Measurements from ENCODE around the gene PRM2.
"Not testable (repeated sequence)": the region's sequence is repeated elsewhere in the genome, so short reads cannot be mapped to it uniquely, and the experiment has no call there.

The PRM2 gene

GRCh38 chr16:11289696-11290095, 13.4 kb upstream of the PRM2 start:
- DNase-seq (ENCODE audit: low read depth): not testable (repeated sequence)

- DNase-seq (ENCODE audit: low read depth): no peak
These were observed 12.9 kb upstream of the PRM2 start for GRCh38 chr16:11289202-11289601.

DNA sequence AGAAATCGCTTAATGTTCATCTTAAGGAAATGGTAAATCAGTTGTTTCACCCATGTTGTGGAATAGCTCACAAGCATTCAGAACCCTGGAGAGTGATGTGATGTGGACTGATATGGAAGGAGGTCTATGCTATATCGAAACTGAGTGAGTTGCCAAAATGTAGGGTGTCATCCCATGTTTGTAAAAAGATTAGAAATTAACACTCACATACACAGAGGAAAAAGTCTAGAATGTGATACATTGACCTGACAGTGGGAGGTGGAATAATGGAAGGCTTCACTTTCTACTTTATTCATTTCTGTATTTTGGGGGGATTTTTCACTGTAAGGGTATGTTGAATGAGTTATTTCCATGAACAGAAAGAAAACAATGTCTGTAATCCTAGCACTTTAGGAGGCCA, 9.6 kb upstream of the PRM2 start:
- DNase-seq (ENCODE audit: low read depth): no peak

- DNase-seq (ENCODE audit: low read depth): no peak
These were observed 7.6 kb upstream of the PRM2 start for GRCh38 chr16:11283820-11284248.

DNA sequence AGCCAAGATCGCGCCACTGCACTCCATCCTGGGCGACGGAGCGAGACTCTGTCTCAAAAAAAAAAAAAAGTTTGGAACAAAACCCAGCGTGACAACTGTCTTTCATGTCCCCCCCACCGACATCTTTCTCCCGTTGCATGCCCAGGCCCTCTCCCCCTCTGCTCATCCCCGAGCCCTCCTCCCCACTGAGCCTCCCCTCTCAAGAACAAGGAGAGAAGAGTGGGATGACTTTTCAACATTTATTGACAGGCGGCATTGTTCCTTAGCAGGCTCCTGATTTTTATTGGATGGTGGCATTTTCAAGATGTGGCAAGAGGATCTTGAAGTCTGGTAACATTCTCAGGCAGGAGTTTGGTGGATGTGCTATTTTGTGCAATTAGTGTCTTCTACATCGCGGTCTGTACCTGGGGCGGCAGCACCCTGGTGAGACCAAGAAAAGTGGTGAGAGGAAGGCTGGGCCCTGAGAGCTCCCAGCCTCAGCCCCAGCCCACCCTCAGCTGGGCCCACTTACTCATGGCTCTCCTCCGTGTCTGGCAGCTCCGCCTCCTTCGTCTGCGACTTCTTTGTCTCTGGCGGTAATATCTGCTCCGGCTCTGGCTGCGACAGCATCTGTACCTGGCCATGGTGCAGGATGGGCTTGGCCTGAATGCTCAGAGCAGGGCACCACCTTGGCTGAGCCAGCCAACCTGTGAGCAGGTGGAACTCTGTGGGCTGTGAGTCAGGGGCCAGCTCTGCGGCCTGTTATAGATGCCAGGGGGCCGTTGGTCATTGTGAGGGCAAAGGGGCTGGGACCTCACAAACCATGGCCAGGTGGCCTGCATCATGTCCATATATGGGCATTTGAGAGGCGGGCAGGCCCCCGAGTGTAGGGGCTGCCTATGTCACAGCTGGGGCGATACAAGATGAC, 4.6 kb upstream of the PRM2 start, which contains the start of gene PRM1:
Gene PRM1 (minus strand): TSS at position 715 of the 907 bp plus-strand sequence. CDS start 92 bp downstream, at position 623.
- no peak for DNase-seq (ENCODE audit: low read depth)

DNA sequence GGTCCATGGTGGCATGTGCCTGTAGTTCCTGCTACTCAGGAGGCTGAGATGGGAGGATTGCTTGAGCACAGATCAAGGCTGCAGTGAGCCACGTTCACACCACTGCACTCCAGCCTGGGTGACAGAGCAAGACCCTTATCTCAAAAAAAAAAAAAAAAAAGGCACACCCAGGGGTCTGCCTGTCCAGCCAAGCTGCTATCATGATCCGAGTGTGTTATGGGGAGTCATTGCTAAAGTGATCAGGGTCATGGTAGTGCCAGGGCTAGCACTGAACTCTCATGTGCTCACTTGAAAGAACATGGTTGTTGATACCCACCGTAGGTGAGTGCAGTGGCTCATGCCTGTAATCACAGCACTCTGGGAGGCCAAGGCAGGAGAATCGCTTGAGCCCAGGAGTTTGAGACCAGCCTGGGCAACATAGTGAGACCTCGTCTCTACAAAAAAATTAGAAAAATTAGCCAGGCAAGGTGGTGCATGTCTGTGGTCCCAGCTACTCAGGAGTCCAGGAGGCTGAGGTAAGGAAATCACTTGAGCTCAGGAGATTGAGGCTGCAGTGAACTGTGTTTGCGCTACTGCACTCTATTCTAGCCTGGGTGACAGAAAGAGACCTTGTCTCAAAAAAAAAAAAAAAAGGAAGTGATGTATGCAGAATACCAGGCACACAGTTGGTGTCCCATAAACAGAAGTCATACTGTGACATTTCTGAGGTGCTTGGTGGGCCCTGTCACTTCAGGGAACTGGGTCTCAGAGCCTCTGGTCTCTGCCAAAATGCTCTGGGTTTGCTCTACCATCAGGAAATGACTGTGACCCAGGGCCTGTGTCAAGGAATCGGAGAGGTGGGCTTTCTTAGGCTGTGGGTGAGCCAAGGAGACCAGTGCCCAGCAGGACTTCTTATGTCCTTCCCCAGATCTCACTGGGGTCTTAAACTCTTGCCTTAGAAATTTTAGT, 2.7 kb upstream of the PRM2 start:
- DNase-seq (ENCODE audit: low read depth): no peak

DNA sequence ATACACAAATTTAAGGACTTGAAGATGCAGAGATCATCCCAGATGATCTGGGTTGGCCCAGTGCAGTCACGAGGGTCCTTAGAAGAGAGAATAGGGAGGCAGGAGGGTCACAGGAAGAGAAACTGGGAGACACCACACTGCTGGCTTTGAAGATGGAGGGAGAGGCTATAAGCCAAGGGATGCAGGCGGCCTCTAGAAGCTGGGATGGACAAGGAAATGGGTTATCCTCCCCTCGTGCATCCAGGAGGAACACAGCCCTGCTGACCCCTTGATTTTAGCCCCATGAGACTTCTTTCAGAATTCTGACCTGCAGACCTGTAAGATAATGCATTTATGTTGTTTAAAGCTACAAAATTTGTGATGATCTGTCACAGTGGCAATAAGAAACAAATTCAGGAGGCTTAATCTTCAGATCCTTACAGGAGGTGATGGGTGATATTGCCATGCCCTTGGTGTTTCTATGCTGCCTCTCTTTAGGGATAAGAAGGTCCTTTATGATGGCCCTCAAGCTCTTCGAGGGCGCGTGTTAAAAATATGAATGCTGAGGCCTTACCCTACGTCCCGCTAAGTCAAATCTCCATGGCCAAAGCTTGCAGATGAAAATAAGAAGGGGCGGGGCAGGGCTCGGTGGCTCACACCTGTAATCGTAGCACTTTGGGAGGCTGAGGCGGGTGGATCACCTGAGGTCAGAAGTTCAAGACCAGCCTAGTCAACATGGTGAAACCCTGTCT, 1.5 kb upstream of the PRM2 start:
- DNase-seq (ENCODE audit: low read depth): no peak

DNA sequence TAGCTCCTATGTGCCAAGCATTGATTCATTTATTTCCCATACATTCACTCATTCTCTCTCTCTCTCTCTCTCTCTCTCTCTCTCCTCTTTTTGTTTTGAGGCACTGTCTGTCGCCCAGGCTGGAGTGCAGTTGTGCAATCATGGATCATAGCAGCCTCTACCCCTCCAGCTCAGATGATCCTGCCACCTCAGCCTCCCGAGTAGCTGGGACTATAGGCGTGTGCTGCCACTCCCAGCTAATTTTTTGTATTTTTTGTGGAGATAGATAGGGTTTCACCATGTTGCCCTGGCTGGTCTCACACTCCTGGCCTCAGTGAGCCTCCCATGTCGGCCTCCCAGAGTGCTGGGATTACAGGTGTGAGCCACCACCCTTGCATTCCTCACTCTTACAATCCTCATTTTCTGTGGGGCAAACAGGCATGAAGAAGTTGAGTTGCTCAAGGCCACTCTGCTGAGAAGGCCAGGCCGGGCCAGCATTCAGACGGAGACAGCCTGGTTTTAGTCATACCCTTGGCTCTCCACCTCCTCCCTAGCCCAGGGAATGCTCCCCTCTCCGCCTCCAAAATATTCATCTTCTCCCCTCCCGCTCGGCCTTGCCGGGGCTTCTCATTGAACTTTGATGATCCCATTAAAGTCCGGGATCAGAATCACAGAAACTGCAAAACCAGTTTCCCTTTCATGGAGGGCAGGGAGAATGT, 765 bp upstream of the PRM2 start:
- no peak for DNase-seq (ENCODE audit: low read depth)

DNA sequence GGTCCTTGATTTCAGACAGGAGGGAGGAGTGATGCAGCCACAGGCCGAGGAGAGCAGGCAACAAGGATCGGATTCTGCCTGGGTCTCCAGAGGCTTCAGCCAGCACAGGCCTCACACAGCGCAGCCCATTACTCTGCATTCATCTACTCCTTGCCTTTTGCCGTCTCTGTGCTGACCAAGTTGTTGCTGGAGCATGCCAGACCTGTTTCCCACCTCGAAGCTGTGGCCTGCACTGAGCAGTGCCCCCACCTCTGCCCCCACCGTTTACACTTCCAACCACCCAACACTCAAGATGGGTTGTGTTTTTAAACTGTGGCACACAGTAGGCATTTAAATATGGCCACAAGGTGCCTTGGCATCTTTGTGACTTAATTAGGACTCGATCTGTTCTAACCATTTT, 1.3 kb downstream of the PRM2 start:
- DNase-seq (ENCODE audit: low read depth): no peak

DNA sequence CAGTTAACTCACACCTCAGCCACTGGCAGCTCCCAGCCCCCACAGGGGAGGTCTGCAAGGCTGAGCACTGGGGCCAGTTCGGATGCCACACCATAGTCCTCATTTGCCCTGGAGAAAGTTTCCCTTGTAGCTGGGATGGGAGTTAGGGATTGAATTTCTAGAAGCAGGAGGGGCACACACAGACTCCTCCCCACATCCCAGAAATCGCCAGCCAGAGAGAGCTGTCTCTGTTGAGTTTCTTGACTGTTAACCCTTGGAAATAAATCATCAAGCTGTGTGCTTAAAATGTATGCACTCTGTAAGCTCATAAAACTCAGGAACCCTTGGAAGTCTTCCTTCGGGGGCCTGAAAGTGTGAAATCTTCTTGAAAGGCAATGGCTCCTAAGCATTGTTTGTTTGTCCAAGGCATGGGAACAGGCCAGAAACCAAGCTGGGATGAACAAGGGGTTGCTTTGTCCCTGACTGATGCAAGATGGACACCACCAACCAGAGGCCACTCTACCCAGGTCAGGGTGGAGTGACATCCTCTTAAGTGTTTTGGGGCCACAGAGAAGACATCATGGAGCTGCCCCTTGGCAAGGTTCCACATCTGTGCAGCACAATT, 2.5 kb downstream of the PRM2 start:
- no peak for DNase-seq (ENCODE audit: low read depth)

GRCh38 chr16:11272921-11273720, 3.2 kb downstream of the PRM2 start, which contains the start of gene PRM3:
PRM3 (minus strand) TSS chr16:11273629; CDS start chr16:11273595, 34 bp downstream.
- no peak for DNase-seq (ENCODE audit: low read depth)

GRCh38 chr16:11272484-11272883, 3.8 kb downstream of the PRM2 start:
- no peak for DNase-seq (ENCODE audit: low read depth)

DNA sequence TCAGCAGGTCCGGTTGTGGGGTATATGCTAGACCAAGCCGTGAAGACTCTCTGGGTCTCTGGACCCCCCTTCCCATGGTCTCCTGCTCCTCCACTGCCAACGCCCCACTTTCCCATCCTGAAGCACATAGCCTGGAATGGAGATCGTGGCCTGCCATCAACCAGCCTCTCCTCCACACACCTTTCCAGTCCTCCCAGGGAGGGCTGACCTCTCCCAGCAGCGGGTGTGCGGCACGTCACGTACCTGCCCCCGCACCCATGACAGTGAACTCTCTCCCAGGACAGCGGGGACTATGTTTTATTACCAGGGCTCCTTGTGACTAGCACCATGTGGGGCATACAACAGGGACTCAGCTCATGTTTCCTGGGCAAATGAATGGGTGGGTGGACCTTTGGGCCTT, 4.7 kb downstream of the PRM2 start:
- DNase-seq (ENCODE audit: low read depth): no peak

DNA sequence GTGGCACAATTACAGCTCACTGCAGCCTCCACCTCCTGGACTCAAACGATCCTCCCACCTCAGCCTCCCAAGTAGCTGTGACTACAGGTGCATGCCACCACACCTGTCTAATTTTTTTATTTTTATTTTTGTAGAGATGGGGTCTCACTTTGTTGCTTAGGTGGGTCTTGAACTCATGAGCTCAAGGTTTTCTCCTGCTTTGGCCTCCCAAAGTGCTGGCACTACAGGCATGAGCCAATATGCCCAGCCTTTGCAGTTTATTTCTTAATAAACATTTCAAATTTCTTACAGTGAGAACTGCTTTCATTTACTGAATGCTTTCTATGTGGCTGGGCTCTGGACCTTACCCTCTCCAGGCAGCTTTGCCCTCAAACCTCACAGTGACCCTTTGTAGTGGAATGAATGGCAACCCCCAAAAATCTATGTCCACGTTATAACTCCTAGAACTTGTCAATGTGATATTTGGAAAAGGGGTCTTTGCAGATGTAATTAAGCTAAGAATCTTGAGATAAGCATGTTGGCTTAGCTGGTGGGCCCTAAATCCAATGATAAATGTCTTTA, 5.6 kb downstream of the PRM2 start:
- DNase-seq (ENCODE audit: low read depth): no peak

DNA sequence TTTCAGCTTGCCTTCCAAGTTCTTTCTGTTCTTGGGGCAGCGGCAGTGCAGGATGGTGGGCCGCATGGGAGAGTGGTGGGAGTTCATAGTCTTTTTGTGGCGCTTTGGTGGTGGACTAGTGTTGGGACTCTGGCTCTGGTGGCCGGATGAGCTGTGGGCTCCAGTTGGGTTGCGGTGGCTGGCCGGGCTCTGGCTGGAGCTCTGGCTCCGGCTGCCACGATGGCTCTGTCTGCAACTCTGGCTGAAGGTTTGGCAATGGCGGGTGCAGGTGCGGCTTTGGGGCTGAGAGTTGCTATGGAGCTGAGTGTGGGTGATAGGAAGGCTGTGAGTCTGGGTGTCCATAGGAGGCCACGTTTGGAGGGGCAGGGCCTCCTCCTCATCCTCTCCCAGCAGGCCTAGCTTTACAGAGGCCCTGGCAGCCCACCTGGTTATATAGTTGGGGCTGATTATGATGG, 7.3 kb downstream of the PRM2 start, which contains the start of gene TNP2:
Gene TNP2 (minus strand): TSS at position 405 of the 455 bp plus-strand sequence. CDS start 63 bp downstream, at position 342.
- DNase-seq (ENCODE audit: low read depth): no peak

DNA sequence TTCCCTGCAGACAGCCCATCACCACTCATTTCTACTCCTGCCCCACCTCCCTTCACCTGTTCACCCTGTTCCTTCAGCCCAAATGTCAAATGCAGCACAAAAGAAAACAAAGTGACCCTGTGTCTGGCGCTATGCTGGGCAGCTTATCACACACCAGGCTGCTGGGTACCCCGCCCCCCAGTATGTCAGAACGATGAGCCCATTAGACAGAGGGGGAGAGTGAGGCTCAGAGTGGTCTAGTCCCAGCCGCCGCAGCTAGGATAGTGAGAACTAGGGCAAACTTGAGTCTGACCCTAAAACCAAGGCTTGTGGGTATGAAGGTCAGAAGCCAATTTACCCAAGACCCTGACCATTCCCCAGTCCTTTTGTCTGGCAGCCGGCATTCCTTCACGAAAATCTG, 11.2 kb downstream of the PRM2 start:
- DNase-seq (ENCODE audit: low read depth): no peak

DNA sequence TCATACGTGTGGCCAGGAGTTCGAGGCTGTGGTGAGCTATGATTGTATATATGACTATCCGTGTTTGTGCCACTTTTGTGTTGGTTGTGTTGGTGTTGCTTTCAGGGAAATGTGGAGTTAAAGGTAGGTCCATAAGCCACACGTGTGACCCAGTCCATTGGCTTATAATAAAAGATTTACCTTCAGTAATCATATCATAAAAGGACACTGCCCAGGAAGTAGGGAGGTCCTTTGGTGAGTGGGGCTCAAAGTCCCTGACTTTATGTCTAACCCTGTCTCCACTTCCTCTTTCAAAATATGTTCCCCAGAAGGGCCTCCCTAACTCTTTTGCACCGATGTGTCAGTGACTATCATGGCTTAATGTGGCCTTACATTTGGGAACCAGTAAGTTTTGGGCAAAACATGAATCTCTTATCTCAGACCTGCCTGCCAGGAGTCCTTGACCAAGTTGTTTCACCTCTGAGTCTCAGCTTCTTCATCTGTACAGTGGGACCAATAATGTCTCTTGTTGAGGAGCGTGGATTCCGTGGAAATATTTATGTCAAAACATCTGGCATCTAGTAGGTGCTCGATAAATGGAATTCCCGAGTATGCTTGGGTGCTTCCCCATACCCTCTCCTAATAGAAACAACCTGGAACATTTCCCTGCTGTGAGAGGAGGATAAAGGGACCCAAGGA, 12.0 kb downstream of the PRM2 start:
- no peak for DNase-seq (ENCODE audit: low read depth)

GRCh38 chr16:11263737-11264136, 12.5 kb downstream of the PRM2 start:
- DNase-seq (ENCODE audit: low read depth): no peak

- DNase-seq (ENCODE audit: low read depth): no peak
These were observed 13.4 kb downstream of the PRM2 start for GRCh38 chr16:11262915-11263314.
